ENCODE results near the gene GFOD2. TPM values are rescaled to one million over a fixed set of nuclear protein-coding genes. Genes with fewer than 3 reads are reported as not detected.

The GFOD2 gene
- total and polyA plus RNA-seq, 9 donors: 8.3 to 15.9 (median 12.9) TPM

GRCh38 chr16:67750466-67750865, 31.4 kb upstream of the GFOD2 start:
- WGBS, 3 donors: 92 to 96% (median 93%) methylated on average over 6 of the region's 6 CpGs
- H3K27ac ChIP-seq: no peak overlapping the region
- no peaks in the 10 kb centered on the region for H3K9me3 ChIP-seq
- intact Hi-C loops (cut with DNase I): no loop called here
- H3K4me3 ChIP-seq: no peak overlapping the region
- no peaks in the 10 kb centered on the region for H3K27me3 ChIP-seq
- DNase-seq: no peak
- TF ChIP-seq EP300 (IDR thresholded peaks at IDR 0.05) (no peak), CTCF (IDR thresholded peaks at IDR 0.05) (no peak), POLR2A (IDR thresholded peaks at IDR 0.05) (no peak)
- H3K4me1 ChIP-seq (ENCODE audit: insufficient read depth): no peaks in the 10 kb centered on the region
- no peaks in the 10 kb centered on the region for H3K36me3 ChIP-seq

- Histone ChIP-seq H3K9me3 (no peaks in the 10 kb centered on the region), H3K27me3 (no peaks in the 10 kb centered on the region), H3K36me3 (no peaks in the 10 kb centered on the region), H3K4me3 (no peak overlapping the region), H3K4me1 (ENCODE audit: insufficient read depth) (no peaks in the 10 kb centered on the region), H3K27ac (no peak overlapping the region)
- TF ChIP-seq EP300 (IDR thresholded peaks at IDR 0.05) (no peak), POLR2A (IDR thresholded peaks at IDR 0.05) (no peak)
- no peak for DNase-seq
- intact Hi-C loops (cut with DNase I): no loop called here
- WGBS, 3 donors: 89 to 91% (median 90%) methylated on average over 3 of the region's 3 CpGs
These were observed 30.4 kb upstream of the GFOD2 start for GRCh38 chr16:67749436-67750078.

GRCh38 chr16:67748834-67749233, 29.7 kb upstream of the GFOD2 start:
- DNase-seq: no peak
- Histone ChIP-seq H3K4me3 (no peak overlapping the region), H3K27me3 (no peaks in the 10 kb centered on the region), H3K4me1 (ENCODE audit: insufficient read depth) (no peaks in the 10 kb centered on the region), H3K36me3 (no peaks in the 10 kb centered on the region), H3K9me3 (no peaks in the 10 kb centered on the region), H3K27ac (no peak overlapping the region)
- WGBS, 3 donors: 93 to 97% (median 94%) methylated on average over 3 of the region's 3 CpGs
- intact Hi-C loops (cut with DNase I): no loop called here
- TF ChIP-seq CTCF (IDR thresholded peaks at IDR 0.05): no peak

- H3K4me1 ChIP-seq (ENCODE audit: insufficient read depth): no peaks in the 10 kb centered on the region
- intact Hi-C loops (cut with DNase I): no loop called here
- H3K9me3 ChIP-seq: no peaks in the 10 kb centered on the region
- DNase-seq: no peak
- no peak overlapping the region for H3K27ac ChIP-seq
- no peaks in the 10 kb centered on the region for H3K27me3 ChIP-seq
- TF ChIP-seq CTCF (IDR thresholded peaks at IDR 0.05) (no peak), EP300 (IDR thresholded peaks at IDR 0.05) (no peak), POLR2A (IDR thresholded peaks at IDR 0.05) (no peak)
- no peak overlapping the region for H3K4me3 ChIP-seq
- H3K36me3 ChIP-seq: no peaks in the 10 kb centered on the region
These were observed 27.7 kb upstream of the GFOD2 start for GRCh38 chr16:67746846-67747245.

- intact Hi-C loops (cut with DNase I): no loop called here
- Histone ChIP-seq H3K9me3 (no peaks in the 10 kb centered on the region), H3K27me3 (no peaks in the 10 kb centered on the region), H3K36me3 (no peaks in the 10 kb centered on the region), H3K4me1 (ENCODE audit: insufficient read depth) (no peaks in the 10 kb centered on the region), H3K4me3 (no peak overlapping the region), H3K27ac (no peak overlapping the region)
- WGBS, 3 donors: 65 to 68% (median 66%) methylated on average over 4 of the region's 4 CpGs
- TF ChIP-seq EP300 (IDR thresholded peaks at IDR 0.05) (no peak), CTCF (IDR thresholded peaks at IDR 0.05) (no peak), POLR2A (IDR thresholded peaks at IDR 0.05) (no peak)
- no peak for DNase-seq
These were observed 22.0 kb upstream of the GFOD2 start for GRCh38 chr16:67741118-67741517.
